RWPE2 (cell line): ENCODE data around the gene MGST3.
"Not testable (repeated sequence)": the region's sequence is repeated elsewhere in the genome, so short reads cannot be mapped to it uniquely, and the experiment has no call there.

Experiments used
- ATAC-seq: fragments of 200-7000 bp; cut with Tn5 transposase; 3 replicates; pipeline ENCODE4 v1.9.1; 2021; ENCODE audit warnings: low read depth
- DNase-seq: peaks from one replicate; pipeline ENCODE4 v3.0.0-alpha.2; 2020; ENCODE audit warnings: low spot score
- H3K27ac ChIP-seq: fragments of 450-650 bp; 2 replicates; pipeline ENCODE4 v1.5.1; 2017; ENCODE audit warnings: mild to moderate bottlenecking; ENCODE audit not compliant: poor library complexity, severe bottlenecking
- H3K27me3 ChIP-seq: fragments of 250-450 bp; sonication (Bioruptor Pico); 2 replicates; pipeline ENCODE4 v1.5.1; 2021; ENCODE audit warnings: mild to moderate bottlenecking, moderate library complexity; ENCODE audit not compliant: insufficient read depth, poor library complexity, severe bottlenecking
- H3K36me3 ChIP-seq: fragments of 250-450 bp; sonication (Bioruptor Pico); 2 replicates; pipeline ENCODE4 v1.5.1; 2020; ENCODE audit warnings: low read depth, mild to moderate bottlenecking, moderate library complexity
- H3K4me1 ChIP-seq: fragments of 250-450 bp; sonication (Bioruptor Pico); 2 replicates; pipeline ENCODE4 v1.5.1; 2021; ENCODE audit warnings: mild to moderate bottlenecking, moderate library complexity; ENCODE audit not compliant: insufficient read depth, poor library complexity, severe bottlenecking
- H3K4me3 ChIP-seq: fragments of 250-450 bp; sonication (Bioruptor Pico); 2 replicates; pipeline ENCODE4 v1.5.1; 2021; ENCODE audit warnings: mild to moderate bottlenecking, moderate library complexity; ENCODE audit not compliant: severe bottlenecking
- H3K9me3 ChIP-seq: fragments of 250-450 bp; sonication (Bioruptor Pico); 2 replicates; pipeline ENCODE4 v1.5.1; 2021; ENCODE audit warnings: mild to moderate bottlenecking, moderate library complexity; ENCODE audit not compliant: severe bottlenecking
- TF ChIP-seq, protein P1 (sequence below): fragments of 450-650 bp; IDR thresholded peaks from one replicate; pipeline ENCODE4 v1.5.1; 2017; ENCODE audit warnings: mild to moderate bottlenecking, moderate library complexity; ENCODE audit not compliant: poor library complexity, severe bottlenecking

Gene MGST3

DNA sequence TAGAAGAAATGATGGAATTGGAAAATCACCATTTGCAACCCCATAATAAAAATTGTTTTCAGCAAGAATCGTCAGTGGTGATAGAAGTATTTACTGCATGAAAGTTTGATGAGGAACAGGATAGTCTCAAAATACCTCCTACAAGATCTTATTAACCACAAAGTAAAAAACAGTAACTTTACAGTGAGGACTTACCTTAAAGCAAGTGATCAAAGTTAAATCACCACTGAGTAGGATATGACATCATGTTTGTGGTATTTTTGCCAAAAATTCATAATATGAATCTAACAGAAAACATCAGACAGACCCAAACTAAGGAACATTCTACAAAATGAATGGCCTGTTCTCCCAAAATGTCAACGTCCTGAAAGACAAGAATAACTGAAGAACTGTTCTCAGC, 47.5 kb downstream of the MGST3 start:
- TF ChIP-seq, protein P1, sequence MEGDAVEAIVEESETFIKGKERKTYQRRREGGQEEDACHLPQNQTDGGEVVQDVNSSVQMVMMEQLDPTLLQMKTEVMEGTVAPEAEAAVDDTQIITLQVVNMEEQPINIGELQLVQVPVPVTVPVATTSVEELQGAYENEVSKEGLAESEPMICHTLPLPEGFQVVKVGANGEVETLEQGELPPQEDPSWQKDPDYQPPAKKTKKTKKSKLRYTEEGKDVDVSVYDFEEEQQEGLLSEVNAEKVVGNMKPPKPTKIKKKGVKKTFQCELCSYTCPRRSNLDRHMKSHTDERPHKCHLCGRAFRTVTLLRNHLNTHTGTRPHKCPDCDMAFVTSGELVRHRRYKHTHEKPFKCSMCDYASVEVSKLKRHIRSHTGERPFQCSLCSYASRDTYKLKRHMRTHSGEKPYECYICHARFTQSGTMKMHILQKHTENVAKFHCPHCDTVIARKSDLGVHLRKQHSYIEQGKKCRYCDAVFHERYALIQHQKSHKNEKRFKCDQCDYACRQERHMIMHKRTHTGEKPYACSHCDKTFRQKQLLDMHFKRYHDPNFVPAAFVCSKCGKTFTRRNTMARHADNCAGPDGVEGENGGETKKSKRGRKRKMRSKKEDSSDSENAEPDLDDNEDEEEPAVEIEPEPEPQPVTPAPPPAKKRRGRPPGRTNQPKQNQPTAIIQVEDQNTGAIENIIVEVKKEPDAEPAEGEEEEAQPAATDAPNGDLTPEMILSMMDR: no peak
- DNase-seq (no peak), ATAC-seq (no peak)
- no peaks in the 10 kb centered on the region for H3K4me1 ChIP-seq
- no peaks in the 10 kb centered on the region for H3K27me3 ChIP-seq
- no peak overlapping the region for H3K4me3 ChIP-seq
- H3K27ac ChIP-seq: no peak overlapping the region
- H3K9me3 ChIP-seq: no peaks in the 10 kb centered on the region
- peaks cover 83% of the 10 kb centered on the region for H3K36me3 ChIP-seq

DNA sequence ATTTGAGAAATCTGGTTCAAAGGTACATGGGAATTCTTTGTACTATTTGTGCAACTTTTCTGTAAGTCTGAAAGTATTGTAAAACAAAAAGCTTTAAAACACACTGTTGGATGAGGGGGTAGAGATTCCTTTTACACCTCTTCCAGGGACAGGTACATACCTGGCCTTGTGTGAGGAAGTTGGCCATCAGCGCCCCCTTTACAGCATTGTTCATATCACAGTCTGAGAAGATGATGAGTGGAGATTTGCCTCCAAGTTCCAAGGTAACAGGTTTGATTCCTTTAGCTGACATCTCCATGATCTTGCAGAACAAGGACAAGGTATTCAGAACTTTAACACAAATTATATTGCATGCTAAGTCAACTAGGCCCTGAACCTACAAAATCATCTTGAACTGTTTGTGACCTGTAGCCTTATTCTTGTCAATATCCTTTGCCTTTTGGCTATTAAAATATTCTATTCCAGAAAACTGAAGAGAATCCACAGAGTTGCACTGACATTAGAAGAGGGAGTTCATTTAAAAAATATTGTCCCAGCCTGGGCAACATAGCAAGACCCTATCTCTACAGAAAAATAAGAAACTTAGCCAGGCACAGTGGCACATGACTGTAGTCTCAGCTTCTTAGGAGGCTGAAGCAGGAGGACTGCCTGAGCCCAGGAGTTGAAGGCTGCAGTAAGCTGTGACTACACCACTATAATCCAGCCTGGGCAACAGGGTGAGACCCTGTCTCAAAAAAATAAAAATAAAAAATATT, 48.4 kb downstream of the MGST3 start:
- ATAC-seq (no peak), DNase-seq (no peak)
- TF ChIP-seq, protein P1: no peak
- Histone ChIP-seq H3K4me1 (no peaks in the 10 kb centered on the region), H3K4me3 (no peak overlapping the region), H3K27me3 (no peaks in the 10 kb centered on the region), H3K36me3 (peaks cover 86% of the 10 kb centered on the region), H3K9me3 (no peaks in the 10 kb centered on the region), H3K27ac (no peak overlapping the region)

DNA sequence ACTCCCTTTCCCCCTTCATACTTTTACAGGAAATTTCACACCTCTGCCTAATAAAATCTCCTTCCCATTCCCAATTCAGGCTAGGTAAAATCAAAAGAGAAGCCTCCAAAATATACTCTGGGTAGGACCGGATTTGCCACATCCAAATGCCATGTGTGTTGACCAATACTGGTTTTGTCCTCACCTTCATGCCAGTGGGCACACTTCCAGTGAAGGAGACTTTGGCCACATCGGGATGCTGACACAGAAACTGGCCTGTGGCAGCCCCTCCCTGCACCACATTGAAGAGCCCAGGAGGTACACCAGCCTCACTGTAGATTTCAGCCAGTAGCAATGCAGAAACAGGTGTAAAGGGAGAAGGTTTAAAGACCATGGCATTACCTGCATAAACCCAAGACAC, 49.3 kb downstream of the MGST3 start:
- no peak for DNase-seq
- TF ChIP-seq, protein P1: no peak
- no peak overlapping the region for H3K4me3 ChIP-seq
- H3K27me3 ChIP-seq: no peaks in the 10 kb centered on the region
- no peaks in the 10 kb centered on the region for H3K9me3 ChIP-seq
- no peak for ATAC-seq
- H3K27ac ChIP-seq: no peak overlapping the region
- peaks cover 78% of the 10 kb centered on the region for H3K36me3 ChIP-seq
- H3K4me1 ChIP-seq: no peaks in the 10 kb centered on the region

DNA sequence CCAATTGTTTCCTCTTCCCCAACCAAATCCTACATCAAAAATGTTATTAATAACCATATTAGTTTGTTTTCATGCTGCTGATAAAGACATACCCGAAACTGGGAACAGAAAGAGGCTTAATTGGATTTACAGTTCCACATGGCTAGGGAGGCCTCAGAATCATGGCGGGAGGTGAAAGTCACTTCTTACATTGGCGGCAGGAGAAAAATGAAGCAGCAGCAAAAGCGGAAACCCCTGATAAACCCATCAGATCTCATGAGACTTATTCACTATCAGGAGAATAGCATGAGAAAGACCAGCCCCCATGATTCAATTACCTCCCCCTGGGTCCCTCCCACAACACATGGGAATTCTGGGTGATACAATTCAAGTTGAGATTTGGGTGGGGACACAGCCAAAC, 49.7 kb downstream of the MGST3 start:
- not testable (repeated sequence) for H3K9me3 ChIP-seq, H3K4me1 ChIP-seq, DNase-seq, H3K27ac ChIP-seq, H3K27me3 ChIP-seq, H3K4me3 ChIP-seq, ATAC-seq
- H3K36me3 ChIP-seq: peaks cover 74% of the 10 kb centered on the region

DNA sequence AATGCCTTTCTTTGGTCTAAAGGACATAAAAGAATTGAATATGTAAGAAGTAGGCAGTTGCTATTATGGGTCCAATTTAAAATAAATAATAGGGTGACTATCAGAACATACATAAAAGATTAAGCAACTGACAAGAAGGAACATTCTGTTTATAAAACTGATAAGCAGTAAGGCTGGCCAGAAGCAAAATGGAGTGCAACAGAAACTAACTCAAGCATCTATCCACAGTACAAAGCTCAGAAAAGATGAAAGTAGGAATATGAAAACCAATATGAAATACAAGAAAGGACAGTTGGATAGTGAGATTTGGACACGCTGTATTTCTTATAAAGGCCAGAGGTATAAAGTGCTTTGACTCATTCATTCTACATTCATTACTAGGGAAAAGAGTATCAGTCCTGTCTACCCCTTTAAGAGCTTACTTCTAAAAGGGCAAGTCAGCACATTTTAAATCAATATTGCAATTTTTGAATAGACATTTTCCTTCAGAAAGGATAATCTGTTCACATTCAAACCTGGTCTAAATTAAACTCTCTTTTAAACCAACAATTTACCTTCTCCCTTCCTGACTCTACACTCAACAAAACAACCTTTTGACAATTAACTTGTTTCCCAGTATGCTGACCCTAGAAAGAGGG, 52.9 kb downstream of the MGST3 start:
- no peak for DNase-seq
- H3K27me3 ChIP-seq: no peaks in the 10 kb centered on the region
- H3K36me3 ChIP-seq: peaks cover 65% of the 10 kb centered on the region
- H3K27ac ChIP-seq: no peak overlapping the region
- no peaks in the 10 kb centered on the region for H3K9me3 ChIP-seq
- no peaks in the 10 kb centered on the region for H3K4me1 ChIP-seq
- TF ChIP-seq, protein P1: no peak
- no peak for ATAC-seq
- no peak overlapping the region for H3K4me3 ChIP-seq
